Measurements from ENCODE around the gene ANK3. TPM values are rescaled to one million over a fixed set of nuclear protein-coding genes. Genes with fewer than 3 reads are reported as not detected.

The ANK3 gene
- polyA plus RNA-seq, 3 donors = not detected

DNA sequence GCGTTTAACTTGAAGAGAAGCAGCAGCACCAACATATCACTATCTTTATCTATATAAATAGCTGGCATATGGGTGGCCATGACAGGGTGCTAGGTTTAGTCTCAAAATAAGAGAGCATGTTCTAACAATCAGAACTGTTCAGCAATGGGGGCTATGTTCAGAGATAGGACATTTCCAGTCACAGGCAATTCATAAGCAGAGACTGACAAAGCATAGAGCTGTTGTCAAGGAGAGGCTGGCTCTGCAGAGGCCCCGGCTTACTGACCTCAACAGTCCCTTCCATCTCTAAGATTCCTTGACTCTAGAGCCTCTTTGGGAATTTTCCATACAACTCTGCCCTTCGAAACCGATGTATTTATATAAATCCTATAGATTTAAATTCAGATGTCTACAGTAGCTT lies 17.2 kb downstream of the ANK3 start:
- no CpG with 5 or more reads among the region's 4 CpGs for WGBS (ENCODE audit: insufficient coverage)
- H3K36me3 ChIP-seq (replicated peaks in 1 of 2; ENCODE audit: control insufficient read depth in 1 of 2, insufficient read depth in 2 of 2, low read length in 2 of 2) = no peaks in the 10 kb centered on the region
- no peaks in the 10 kb centered on the region for H3K79me2 ChIP-seq (ENCODE audit: insufficient read depth, low read length)
- H3K9me3 ChIP-seq (replicated peaks in 1 of 2; ENCODE audit: control insufficient read depth in 1 of 2, insufficient read depth in 1 of 2, low read length in 2 of 2) = no peaks in the 10 kb centered on the region
- peaks cover 0 to 6% of the 10 kb centered on the region in 2 donors for H3K4me1 ChIP-seq (ENCODE audit: control insufficient read depth in 1 of 2, insufficient read depth in 2 of 2, low read length in 2 of 2)
- peaks cover 2% of the 10 kb centered on the region for H3K4me1 Mint-ChIP-seq
- no peaks in the 10 kb centered on the region for H3K9me3 Mint-ChIP-seq
- TF ChIP-seq, protein P1, sequence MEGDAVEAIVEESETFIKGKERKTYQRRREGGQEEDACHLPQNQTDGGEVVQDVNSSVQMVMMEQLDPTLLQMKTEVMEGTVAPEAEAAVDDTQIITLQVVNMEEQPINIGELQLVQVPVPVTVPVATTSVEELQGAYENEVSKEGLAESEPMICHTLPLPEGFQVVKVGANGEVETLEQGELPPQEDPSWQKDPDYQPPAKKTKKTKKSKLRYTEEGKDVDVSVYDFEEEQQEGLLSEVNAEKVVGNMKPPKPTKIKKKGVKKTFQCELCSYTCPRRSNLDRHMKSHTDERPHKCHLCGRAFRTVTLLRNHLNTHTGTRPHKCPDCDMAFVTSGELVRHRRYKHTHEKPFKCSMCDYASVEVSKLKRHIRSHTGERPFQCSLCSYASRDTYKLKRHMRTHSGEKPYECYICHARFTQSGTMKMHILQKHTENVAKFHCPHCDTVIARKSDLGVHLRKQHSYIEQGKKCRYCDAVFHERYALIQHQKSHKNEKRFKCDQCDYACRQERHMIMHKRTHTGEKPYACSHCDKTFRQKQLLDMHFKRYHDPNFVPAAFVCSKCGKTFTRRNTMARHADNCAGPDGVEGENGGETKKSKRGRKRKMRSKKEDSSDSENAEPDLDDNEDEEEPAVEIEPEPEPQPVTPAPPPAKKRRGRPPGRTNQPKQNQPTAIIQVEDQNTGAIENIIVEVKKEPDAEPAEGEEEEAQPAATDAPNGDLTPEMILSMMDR (IDR thresholded peaks at IDR 0.05) = no peak
- no peaks in the 10 kb centered on the region for H3K27me3 Mint-ChIP-seq (ENCODE audit: low read depth in 3 of 3)
- DNase-seq = no peak
- no peaks in the 10 kb centered on the region for H3K36me3 Mint-ChIP-seq
- no peak overlapping the region for H3K4me2 ChIP-seq (replicated peaks; ENCODE audit: extremely low read depth, low read length, poor library complexity, severe bottlenecking)
- no peaks in the 10 kb centered on the region for H4K20me1 ChIP-seq (ENCODE audit: insufficient read depth, low read length)
- no peak overlapping the region for H3K4me3 Mint-ChIP-seq
- H3K27ac Mint-ChIP-seq = no peak overlapping the region
- no peaks in the 10 kb centered on the region for H3K27me3 ChIP-seq (ENCODE audit: control insufficient read depth in 2 of 2, insufficient read depth in 2 of 2, low read length in 2 of 2)
- no peak overlapping the region for H3K9ac ChIP-seq (ENCODE audit: insufficient read depth, low read length, poor library complexity, severe bottlenecking)
- no peak overlapping the region for H2AFZ ChIP-seq (ENCODE audit: insufficient read depth, low read depth, low read length, poor library complexity, severe bottlenecking)
- no peak overlapping the region for H3K4me3 ChIP-seq (replicated peaks in 1 of 3; ENCODE audit: low read depth in 2 of 3, low read length in 3 of 3)
- no peak overlapping the region for H3K27ac ChIP-seq (ENCODE audit: low read depth in 1 of 2, low read length in 2 of 2)
- intact Hi-C loops (cut with micrococcal nuclease) = no loop called here

DNA sequence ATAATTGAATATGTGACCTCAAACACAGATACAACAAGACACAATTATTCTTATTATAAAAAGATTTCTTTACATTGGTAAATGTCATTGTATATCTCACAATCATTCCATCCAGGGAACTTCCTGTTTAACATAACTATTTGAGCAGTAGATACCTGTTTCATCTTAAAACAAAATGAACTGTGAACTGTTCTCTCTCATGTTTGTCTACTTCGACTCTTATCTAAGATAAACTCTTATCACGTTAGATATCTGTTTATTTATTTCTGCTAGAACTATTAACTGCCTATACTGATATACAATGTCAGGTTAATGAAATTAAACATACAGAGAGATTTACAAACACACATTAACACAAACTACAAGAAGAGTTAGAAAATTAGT lies 20.1 kb downstream of the ANK3 start:
- Histone ChIP-seq H3K9ac (ENCODE audit: insufficient read depth, low read length, poor library complexity, severe bottlenecking) (no peak overlapping the region), H3K9me3 (replicated peaks in 1 of 2; ENCODE audit: control insufficient read depth in 1 of 2, insufficient read depth in 1 of 2, low read length in 2 of 2) (no peaks in the 10 kb centered on the region), H3K4me1 (ENCODE audit: control insufficient read depth in 1 of 2, insufficient read depth in 2 of 2, low read length in 2 of 2) (no peaks in the 10 kb centered on the region), H3K4me3 (replicated peaks in 1 of 3; ENCODE audit: low read depth in 2 of 3, low read length in 3 of 3) (no peak overlapping the region), H3K27ac (ENCODE audit: low read depth in 1 of 2, low read length in 2 of 2) (no peak overlapping the region), H2AFZ (ENCODE audit: insufficient read depth, low read depth, low read length, poor library complexity, severe bottlenecking) (no peak overlapping the region), H3K4me2 (replicated peaks; ENCODE audit: extremely low read depth, low read length, poor library complexity, severe bottlenecking) (no peak overlapping the region), H3K27me3 (ENCODE audit: control insufficient read depth in 2 of 2, insufficient read depth in 2 of 2, low read length in 2 of 2) (no peaks in the 10 kb centered on the region), H3K36me3 (replicated peaks in 1 of 2; ENCODE audit: control insufficient read depth in 1 of 2, insufficient read depth in 2 of 2, low read length in 2 of 2) (no peaks in the 10 kb centered on the region), H4K20me1 (ENCODE audit: insufficient read depth, low read length) (no peaks in the 10 kb centered on the region), H3K79me2 (ENCODE audit: insufficient read depth, low read length) (no peaks in the 10 kb centered on the region)
- no peak for DNase-seq
- no peak overlapping the region for H3K4me3 Mint-ChIP-seq
- H3K36me3 Mint-ChIP-seq = no peaks in the 10 kb centered on the region
- no peaks in the 10 kb centered on the region for H3K27me3 Mint-ChIP-seq (ENCODE audit: low read depth in 3 of 3)
- no peak overlapping the region for H3K27ac Mint-ChIP-seq
- no peaks in the 10 kb centered on the region for H3K4me1 Mint-ChIP-seq
- intact Hi-C loops (cut with micrococcal nuclease) = no loop called here
- peaks cover 0 to 2% (median 0%) of the 10 kb centered on the region in 7 donors for H3K9me3 Mint-ChIP-seq
- TF ChIP-seq, protein P1 (IDR thresholded peaks at IDR 0.05) = no peak
- no CpG with 5 or more reads among the region's 2 CpGs for WGBS (ENCODE audit: insufficient coverage)

Data from CD14-positive monocyte (primary cell).